GM18508 (cell line): ENCODE measurements around the gene TNRC18.
"Not testable (repeated sequence)": the region's sequence is repeated elsewhere in the genome, so short reads cannot be mapped to it uniquely, and the experiment has no call there.

Source experiments
- ATAC-seq: cut with Tn5 transposase; IDR thresholded peaks from one replicate; pipeline ENCODE4 v1.9.1; 2021; ENCODE audit warnings: moderate number of reproducible peaks; ENCODE audit not compliant: insufficient read depth, unreplicated experiment

The TNRC18 gene

GRCh38 chr7:5281598-5282500, 141.8 kb downstream of the TNRC18 start:
- ATAC-seq, result not testable (repeated sequence)

GRCh38 chr7:5279734-5280133, 143.9 kb downstream of the TNRC18 start:
- no peak for ATAC-seq

GRCh38 chr7:5278766-5279165, 144.9 kb downstream of the TNRC18 start:
- no peak for ATAC-seq

GRCh38 chr7:5276611-5277010, 147.0 kb downstream of the TNRC18 start:
- no peak for ATAC-seq

- not testable (repeated sequence) for ATAC-seq
These were observed 147.5 kb downstream of the TNRC18 start for GRCh38 chr7:5276123-5276522.

GRCh38 chr7:5275510-5275909, 148.1 kb downstream of the TNRC18 start:
- not testable (repeated sequence) for ATAC-seq

GRCh38 chr7:5274985-5275431, 148.6 kb downstream of the TNRC18 start:
- ATAC-seq, result not testable (repeated sequence)

GRCh38 chr7:5274441-5274840, 149.2 kb downstream of the TNRC18 start:
- ATAC-seq, result no peak

- ATAC-seq, result not testable (repeated sequence)
These were observed 149.7 kb downstream of the TNRC18 start for GRCh38 chr7:5273831-5274405.

GRCh38 chr7:5270788-5271187, 152.8 kb downstream of the TNRC18 start:
- ATAC-seq, result no peak

- ATAC-seq, result not testable (repeated sequence)
These were observed 153.5 kb downstream of the TNRC18 start for GRCh38 chr7:5269992-5270657.

- ATAC-seq, result not testable (repeated sequence)
These were observed 155.8 kb downstream of the TNRC18 start for GRCh38 chr7:5267829-5268228.

- ATAC-seq, result no peak
These were observed 157.2 kb downstream of the TNRC18 start for GRCh38 chr7:5266191-5267028.

- no peak for ATAC-seq
These were observed 158.1 kb downstream of the TNRC18 start for GRCh38 chr7:5265320-5266190.

GRCh38 chr7:5263066-5263465, 160.6 kb downstream of the TNRC18 start:
- ATAC-seq, result not testable (repeated sequence)

- not testable (repeated sequence) for ATAC-seq
These were observed 163.0 kb downstream of the TNRC18 start for GRCh38 chr7:5260530-5261068.
